GM12874 (cell line): Measurements from ENCODE around the gene TEX48.

Experiments used
- CTCF ChIP-seq: IDR thresholded peaks from 2 replicates; pipeline ENCODE4 v1.5.1; 2011; ENCODE audit warnings: low read depth, mild to moderate bottlenecking, control low read depth, low read length, moderate library complexity; ENCODE audit not compliant: insufficient read depth

The TEX48 gene

GRCh38 chr9:114693248-114693855 is 11.4 kb upstream of the TEX48 start:
- no peak for TF ChIP-seq CTCF

- TF ChIP-seq CTCF, result no peak
Measured at GRCh38 chr9:114691956-114692295, 9.9 kb upstream of the TEX48 start.

- TF ChIP-seq CTCF, result no peak
Measured at GRCh38 chr9:114691046-114691955, 9.3 kb upstream of the TEX48 start.

GRCh38 chr9:114690308-114690707 is 8.3 kb upstream of the TEX48 start:
- TF ChIP-seq CTCF, result no peak

GRCh38 chr9:114689813-114690212 is 7.8 kb upstream of the TEX48 start:
- no peak for TF ChIP-seq CTCF

- no peak for TF ChIP-seq CTCF
Measured at GRCh38 chr9:114688909-114689610, 7.1 kb upstream of the TEX48 start.

GRCh38 chr9:114688379-114688778 is 6.4 kb upstream of the TEX48 start:
- no peak for TF ChIP-seq CTCF
